Measurements from ENCODE around the gene UBALD1. TPM values are rescaled to one million over a fixed set of nuclear protein-coding genes. Genes with fewer than 3 reads are reported as not detected.

UBALD1 gene
- total RNA-seq, 1 donor from 2014 or later = 16.9 TPM

DNA sequence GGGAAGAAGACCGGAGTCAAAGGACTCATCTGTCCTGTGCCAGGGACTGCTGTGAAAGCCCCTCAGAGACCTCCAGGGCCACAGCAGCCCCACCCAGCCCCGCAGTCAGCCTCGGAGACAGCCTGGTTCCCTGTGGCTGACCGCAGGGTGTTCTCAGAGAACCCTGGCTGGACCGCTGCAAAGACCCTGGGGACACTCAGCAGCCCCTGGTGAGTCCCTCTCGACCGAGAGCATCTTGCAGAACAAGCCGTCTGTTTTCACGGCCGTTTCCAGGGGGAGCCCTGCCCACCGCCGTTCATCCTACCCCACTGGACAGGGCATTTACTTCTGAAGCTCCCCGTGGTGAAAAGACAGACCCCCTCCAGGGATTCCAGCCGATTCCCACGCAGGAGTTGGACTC, 10.3 kb downstream of the UBALD1 start:
- intact Hi-C loops (cut with DNase I) = no loop called here
- no peaks in the 10 kb centered on the region for H3K27me3 ChIP-seq
- H3K4me3 ChIP-seq = no peak overlapping the region
- TF ChIP-seq POLR2AphosphoS5 (IDR thresholded peaks at IDR 0.05; ENCODE audit: insufficient read depth in 1 of 2, low read depth in 1 of 2) = no peak
- TF ChIP-seq, protein P1, sequence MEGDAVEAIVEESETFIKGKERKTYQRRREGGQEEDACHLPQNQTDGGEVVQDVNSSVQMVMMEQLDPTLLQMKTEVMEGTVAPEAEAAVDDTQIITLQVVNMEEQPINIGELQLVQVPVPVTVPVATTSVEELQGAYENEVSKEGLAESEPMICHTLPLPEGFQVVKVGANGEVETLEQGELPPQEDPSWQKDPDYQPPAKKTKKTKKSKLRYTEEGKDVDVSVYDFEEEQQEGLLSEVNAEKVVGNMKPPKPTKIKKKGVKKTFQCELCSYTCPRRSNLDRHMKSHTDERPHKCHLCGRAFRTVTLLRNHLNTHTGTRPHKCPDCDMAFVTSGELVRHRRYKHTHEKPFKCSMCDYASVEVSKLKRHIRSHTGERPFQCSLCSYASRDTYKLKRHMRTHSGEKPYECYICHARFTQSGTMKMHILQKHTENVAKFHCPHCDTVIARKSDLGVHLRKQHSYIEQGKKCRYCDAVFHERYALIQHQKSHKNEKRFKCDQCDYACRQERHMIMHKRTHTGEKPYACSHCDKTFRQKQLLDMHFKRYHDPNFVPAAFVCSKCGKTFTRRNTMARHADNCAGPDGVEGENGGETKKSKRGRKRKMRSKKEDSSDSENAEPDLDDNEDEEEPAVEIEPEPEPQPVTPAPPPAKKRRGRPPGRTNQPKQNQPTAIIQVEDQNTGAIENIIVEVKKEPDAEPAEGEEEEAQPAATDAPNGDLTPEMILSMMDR (IDR thresholded peaks at IDR 0.05) = no peak
- TF ChIP-seq POLR2A (IDR thresholded peaks at IDR 0.05) = no peak
- DNase-seq (ENCODE audit: extremely low spot score in 2 of 2) = no peak
- no peak overlapping the region for H3K27ac ChIP-seq
- peaks cover 0 to 21% of the 10 kb centered on the region in 2 donors for H3K36me3 ChIP-seq
- H3K9me3 ChIP-seq = no peaks in the 10 kb centered on the region
- peaks cover 20% of the 10 kb centered on the region for H3K4me1 ChIP-seq

GRCh38 chr16:4603624-4604170, 11.0 kb downstream of the UBALD1 start:
- Histone ChIP-seq H3K9me3 (no peaks in the 10 kb centered on the region), H3K4me1 (peaks cover 20% of the 10 kb centered on the region), H3K27ac (no peak overlapping the region), H3K27me3 (no peaks in the 10 kb centered on the region), H3K36me3 (peaks cover 0 to 14% of the 10 kb centered on the region in 2 donors), H3K4me3 (no peak overlapping the region)
- no peak for DNase-seq (ENCODE audit: extremely low spot score in 2 of 2)
- TF ChIP-seq POLR2AphosphoS5 (IDR thresholded peaks at IDR 0.05; ENCODE audit: insufficient read depth in 1 of 2, low read depth in 1 of 2) = no peak
- intact Hi-C loops (cut with DNase I) = no loop called here

GRCh38 chr16:4602331-4602730, 12.4 kb downstream of the UBALD1 start:
- H3K4me1 ChIP-seq = peaks cover 20% of the 10 kb centered on the region
- no peak for DNase-seq (ENCODE audit: extremely low spot score in 2 of 2)
- H3K4me3 ChIP-seq = no peak overlapping the region
- H3K27ac ChIP-seq = no peak overlapping the region
- no peaks in the 10 kb centered on the region for H3K27me3 ChIP-seq
- TF ChIP-seq, protein P1 (IDR thresholded peaks at IDR 0.05) = no peak
- TF ChIP-seq POLR2A (IDR thresholded peaks at IDR 0.05) (no peak), POLR2AphosphoS5 (IDR thresholded peaks at IDR 0.05; ENCODE audit: insufficient read depth in 1 of 2, low read depth in 1 of 2) (no peak)
- intact Hi-C loops (cut with DNase I) = no loop called here
- H3K9me3 ChIP-seq = no peaks in the 10 kb centered on the region
- peaks cover 0 to 3% of the 10 kb centered on the region in 2 donors for H3K36me3 ChIP-seq

DNA sequence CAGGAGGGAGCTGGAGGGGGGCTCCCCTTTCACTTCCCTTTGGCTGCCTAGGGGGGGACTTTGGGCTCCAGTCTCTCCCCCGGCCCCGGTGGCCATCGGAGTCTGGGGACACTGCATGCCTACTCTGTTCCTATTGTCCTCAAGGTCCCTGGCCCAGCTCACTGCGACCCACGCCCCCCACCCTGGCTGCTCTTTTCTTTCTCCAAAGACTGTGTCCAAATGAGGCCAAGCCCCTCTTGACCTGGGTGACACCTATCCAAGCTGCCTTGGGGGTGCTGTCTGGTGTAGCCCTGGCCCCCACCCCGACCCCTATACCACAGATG, 12.9 kb downstream of the UBALD1 start:
- no peaks in the 10 kb centered on the region for H3K36me3 ChIP-seq
- DNase-seq (ENCODE audit: extremely low spot score in 2 of 2) = no peak
- no peaks in the 10 kb centered on the region for H3K27me3 ChIP-seq
- peaks cover 20% of the 10 kb centered on the region for H3K4me1 ChIP-seq
- H3K9me3 ChIP-seq = no peaks in the 10 kb centered on the region
- no peak overlapping the region for H3K4me3 ChIP-seq
- no peak for TF ChIP-seq POLR2A (IDR thresholded peaks at IDR 0.05)
- TF ChIP-seq POLR2AphosphoS5 (IDR thresholded peaks at IDR 0.05; ENCODE audit: insufficient read depth in 1 of 2, low read depth in 1 of 2) = no peak
- TF ChIP-seq, protein P1 (IDR thresholded peaks at IDR 0.05) = no peak
- intact Hi-C loops (cut with DNase I) = no loop called here
- H3K27ac ChIP-seq = no peak overlapping the region

GRCh38 chr16:4601036-4601863, 13.4 kb downstream of the UBALD1 start:
- Histone ChIP-seq H3K36me3 (no peaks in the 10 kb centered on the region), H3K4me1 (peaks cover 20% of the 10 kb centered on the region), H3K27ac (no peak overlapping the region), H3K4me3 (no peak overlapping the region), H3K27me3 (no peaks in the 10 kb centered on the region), H3K9me3 (no peaks in the 10 kb centered on the region)
- DNase-seq (ENCODE audit: extremely low spot score in 2 of 2) = no peak
- TF ChIP-seq POLR2A (IDR thresholded peaks at IDR 0.05) = no peak
- TF ChIP-seq, protein P1 (IDR thresholded peaks at IDR 0.05) = no peak
- TF ChIP-seq POLR2AphosphoS5 (IDR thresholded peaks at IDR 0.05; ENCODE audit: insufficient read depth in 1 of 2, low read depth in 1 of 2) = no peak
- intact Hi-C loops (cut with DNase I) = no loop called here

All from vagina (tissue), 2 donors.